ENCODE results near the gene LIPG.
"Not testable (repeated sequence)": the region's sequence is repeated elsewhere in the genome, so short reads cannot be mapped to it uniquely, and the experiment has no call there.

LIPG gene

DNA sequence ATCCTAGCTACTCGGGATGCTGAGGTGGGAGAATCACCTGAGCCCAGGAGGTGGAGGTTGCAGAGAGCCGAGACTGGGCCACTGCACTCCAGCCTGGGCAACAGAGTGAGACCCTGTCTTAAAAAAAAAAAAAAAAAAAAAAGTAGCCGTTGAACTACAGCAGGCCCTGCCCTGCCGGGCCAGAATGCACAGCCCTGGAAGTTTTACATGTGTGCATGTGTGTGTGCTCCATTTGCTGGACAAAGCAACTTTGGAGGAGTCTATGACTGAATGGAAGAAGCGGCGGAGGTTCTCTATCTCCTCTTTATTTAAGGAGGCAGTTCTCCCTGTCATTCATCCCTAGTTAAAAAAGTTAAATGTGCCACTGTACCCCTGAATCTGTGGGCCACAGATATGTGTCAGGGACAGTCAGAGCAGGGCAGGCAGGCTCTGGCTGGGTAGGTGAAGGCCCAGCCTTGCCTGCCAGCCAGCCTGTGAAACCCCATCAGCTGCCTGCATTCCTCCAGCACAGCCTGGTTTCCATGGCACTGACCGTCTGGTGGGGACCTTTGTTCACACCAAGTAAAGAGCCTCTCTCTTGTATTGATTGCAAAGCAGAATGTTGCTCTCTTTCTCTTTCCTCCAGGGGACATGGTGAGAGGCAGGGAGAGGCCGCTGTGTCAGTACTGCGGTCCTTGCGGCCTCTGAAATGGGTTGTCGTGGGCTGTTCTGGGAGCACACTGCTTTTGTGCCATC is 10.9 kb downstream of the LIPG start:
- Histone ChIP-seq H3K36me3 (replicated peaks in 1 of 2; ENCODE audit: control insufficient read depth in 2 of 2, insufficient read depth in 2 of 2, low read length in 2 of 2) (peaks cover 29 to 77% of the 10 kb centered on the region in 2 donors), H4K8ac (ENCODE audit: low read depth, low read length) (no peak overlapping the region), H3K14ac (ENCODE audit: low read length) (no peak overlapping the region), H2BK12ac (ENCODE audit: low read length) (no peak overlapping the region), H3K27ac (replicated peaks; ENCODE audit: low read length) (peak overlapping the region; percentile 63), H2AFZ (ENCODE audit: low read length) (no peak overlapping the region), H3K4me2 (ENCODE audit: insufficient read depth, low read length, poor library complexity, severe bottlenecking) (no peak overlapping the region), H3K9ac (ENCODE audit: low read depth, low read length, poor library complexity) (peak overlapping the region; percentile 72), H3K4me1 (ENCODE audit: control insufficient read depth in 2 of 2, insufficient read depth in 1 of 2, low read depth in 1 of 2, low read length in 2 of 2) (peaks cover 10 to 12% of the 10 kb centered on the region in 2 donors), H3K23ac (ENCODE audit: low read depth, low read length, poor library complexity) (no peak overlapping the region), H3K18ac (ENCODE audit: low read length) (no peak overlapping the region), H4K91ac (ENCODE audit: low read depth, low read length, poor library complexity) (no peak overlapping the region), H3K27me3 (ENCODE audit: control insufficient read depth in 3 of 3, insufficient read depth in 3 of 3, low read depth in 1 of 3, low read length in 3 of 3) (no peaks in the 10 kb centered on the region), H2BK5ac (ENCODE audit: low read length) (no peak overlapping the region), H2BK120ac (ENCODE audit: low read depth, low read length) (no peak overlapping the region), H3K79me1 (ENCODE audit: low read depth, low read length) (no peaks in the 10 kb centered on the region), H3K4ac (ENCODE audit: low read length) (no peak overlapping the region), H3K9me3 (replicated peaks in 1 of 2; ENCODE audit: control insufficient read depth in 2 of 2, insufficient read depth in 1 of 2, low read depth in 1 of 2, low read length in 2 of 2) (peaks cover 1 to 5% of the 10 kb centered on the region in 2 donors), H2BK15ac (ENCODE audit: low read length) (no peak overlapping the region), H3K4me3 (ENCODE audit: low read length in 2 of 2) (no peak overlapping the region), H2AK5ac (ENCODE audit: low read depth, low read length) (no peak overlapping the region)
- no CpG with 5 or more reads among the region's 11 CpGs for WGBS, 2 donors (ENCODE audit: extremely low coverage in 2 of 2, insufficient read length in 2 of 2, insufficient replicate concordance in 1 of 2)
- DNase-seq (ENCODE audit: low spot score) = peak; percentile 58

GRCh38 chr18:49573835-49574234 is 12.0 kb downstream of the LIPG start:
- no peak overlapping the region for H2AFZ ChIP-seq (ENCODE audit: low read length)
- no peak overlapping the region for H2BK12ac ChIP-seq (ENCODE audit: low read length)
- H3K27me3 ChIP-seq (ENCODE audit: control insufficient read depth in 3 of 3, insufficient read depth in 3 of 3, low read depth in 1 of 3, low read length in 3 of 3) = no peaks in the 10 kb centered on the region
- H2BK5ac ChIP-seq (ENCODE audit: low read length) = no peak overlapping the region
- no peak overlapping the region for H3K14ac ChIP-seq (ENCODE audit: low read length)
- H3K18ac ChIP-seq (ENCODE audit: low read length) = peak overlapping the region; percentile 15
- no peak overlapping the region for H3K23ac ChIP-seq (ENCODE audit: low read depth, low read length, poor library complexity)
- no peak overlapping the region for H3K4me3 ChIP-seq (ENCODE audit: low read length in 2 of 2)
- no CpG with 5 or more reads among the region's 2 CpGs for WGBS, 2 donors (ENCODE audit: extremely low coverage in 2 of 2, insufficient read length in 2 of 2, insufficient replicate concordance in 1 of 2)
- H3K36me3 ChIP-seq (replicated peaks in 1 of 2; ENCODE audit: control insufficient read depth in 2 of 2, insufficient read depth in 2 of 2, low read length in 2 of 2) = peaks cover 26 to 66% of the 10 kb centered on the region in 2 donors
- H3K27ac ChIP-seq (replicated peaks; ENCODE audit: low read length) = no peak overlapping the region
- no peak for DNase-seq (ENCODE audit: low spot score)
- H4K91ac ChIP-seq (ENCODE audit: low read depth, low read length, poor library complexity) = no peak overlapping the region
- H3K4me1 ChIP-seq (ENCODE audit: control insufficient read depth in 2 of 2, insufficient read depth in 1 of 2, low read depth in 1 of 2, low read length in 2 of 2) = peaks cover 10 to 12% of the 10 kb centered on the region in 2 donors
- H3K4ac ChIP-seq (ENCODE audit: low read length) = no peak overlapping the region
- H2AK5ac ChIP-seq (ENCODE audit: low read depth, low read length) = no peak overlapping the region
- H3K9ac ChIP-seq (ENCODE audit: low read depth, low read length, poor library complexity) = no peak overlapping the region
- no peak overlapping the region for H2BK120ac ChIP-seq (ENCODE audit: low read depth, low read length)
- H3K4me2 ChIP-seq (ENCODE audit: insufficient read depth, low read length, poor library complexity, severe bottlenecking) = no peak overlapping the region
- H3K79me1 ChIP-seq (ENCODE audit: low read depth, low read length) = no peaks in the 10 kb centered on the region
- no peak overlapping the region for H4K8ac ChIP-seq (ENCODE audit: low read depth, low read length)
- H3K9me3 ChIP-seq (replicated peaks in 1 of 2; ENCODE audit: control insufficient read depth in 2 of 2, insufficient read depth in 1 of 2, low read depth in 1 of 2, low read length in 2 of 2) = peaks cover 1 to 5% of the 10 kb centered on the region in 2 donors
- no peak overlapping the region for H2BK15ac ChIP-seq (ENCODE audit: low read length)

DNA sequence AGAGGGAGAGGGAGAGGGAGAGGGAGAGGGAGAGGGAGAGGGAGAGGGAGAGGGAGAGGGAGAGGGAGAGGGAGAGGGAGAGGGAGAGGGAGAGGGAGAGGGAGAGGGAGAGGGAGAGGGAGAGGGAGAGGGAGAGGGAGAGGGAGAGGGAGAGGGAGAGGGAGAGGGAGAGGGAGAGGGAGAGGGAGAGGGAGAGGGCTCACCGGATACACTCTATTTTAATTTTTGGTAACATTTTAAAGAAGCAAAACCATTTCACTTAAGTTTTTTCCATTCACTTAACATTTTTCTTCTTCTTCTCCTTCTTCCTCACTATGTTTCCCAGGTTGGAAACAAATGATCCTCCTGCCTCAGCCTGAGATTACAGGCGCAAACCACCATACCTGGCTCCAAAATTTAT is 17.2 kb downstream of the LIPG start:
- not testable (repeated sequence) for H3K14ac ChIP-seq (ENCODE audit: low read length); H3K27ac ChIP-seq (replicated peaks; ENCODE audit: low read length); H2BK15ac ChIP-seq (ENCODE audit: low read length); H2AFZ ChIP-seq (ENCODE audit: low read length); H3K27me3 ChIP-seq (ENCODE audit: control insufficient read depth in 3 of 3, insufficient read depth in 3 of 3, low read depth in 1 of 3, low read length in 3 of 3); H4K8ac ChIP-seq (ENCODE audit: low read depth, low read length); H3K18ac ChIP-seq (ENCODE audit: low read length); H2BK5ac ChIP-seq (ENCODE audit: low read length); H3K4me2 ChIP-seq (ENCODE audit: insufficient read depth, low read length, poor library complexity, severe bottlenecking); H3K9me3 ChIP-seq (replicated peaks in 1 of 2; ENCODE audit: control insufficient read depth in 2 of 2, insufficient read depth in 1 of 2, low read depth in 1 of 2, low read length in 2 of 2); H2BK120ac ChIP-seq (ENCODE audit: low read depth, low read length); H3K79me1 ChIP-seq (ENCODE audit: low read depth, low read length); H3K4me3 ChIP-seq (ENCODE audit: low read length in 2 of 2); H4K91ac ChIP-seq (ENCODE audit: low read depth, low read length, poor library complexity); H3K4me1 ChIP-seq (ENCODE audit: control insufficient read depth in 2 of 2, insufficient read depth in 1 of 2, low read depth in 1 of 2, low read length in 2 of 2); H2AK5ac ChIP-seq (ENCODE audit: low read depth, low read length); DNase-seq (ENCODE audit: low spot score); H3K23ac ChIP-seq (ENCODE audit: low read depth, low read length, poor library complexity); H3K4ac ChIP-seq (ENCODE audit: low read length); H2BK12ac ChIP-seq (ENCODE audit: low read length); H3K9ac ChIP-seq (ENCODE audit: low read depth, low read length, poor library complexity)
- H3K36me3 ChIP-seq (replicated peaks in 1 of 2; ENCODE audit: control insufficient read depth in 2 of 2, insufficient read depth in 2 of 2, low read length in 2 of 2) = peaks cover 35 to 77% of the 10 kb centered on the region in 2 donors
- no CpG with 5 or more reads among the region's 2 CpGs for WGBS, 2 donors (ENCODE audit: extremely low coverage in 2 of 2, insufficient read length in 2 of 2, insufficient replicate concordance in 1 of 2)

- H3K18ac ChIP-seq (ENCODE audit: low read length); H2BK12ac ChIP-seq (ENCODE audit: low read length); H4K91ac ChIP-seq (ENCODE audit: low read depth, low read length, poor library complexity); H2AFZ ChIP-seq (ENCODE audit: low read length); H2BK120ac ChIP-seq (ENCODE audit: low read depth, low read length); H3K23ac ChIP-seq (ENCODE audit: low read depth, low read length, poor library complexity); H3K27ac ChIP-seq (replicated peaks; ENCODE audit: low read length); H3K4ac ChIP-seq (ENCODE audit: low read length); H2AK5ac ChIP-seq (ENCODE audit: low read depth, low read length); H3K9ac ChIP-seq (ENCODE audit: low read depth, low read length, poor library complexity); H3K9me3 ChIP-seq (replicated peaks in 1 of 2; ENCODE audit: control insufficient read depth in 2 of 2, insufficient read depth in 1 of 2, low read depth in 1 of 2, low read length in 2 of 2); H2BK15ac ChIP-seq (ENCODE audit: low read length); H2BK5ac ChIP-seq (ENCODE audit: low read length); H3K79me1 ChIP-seq (ENCODE audit: low read depth, low read length); H4K8ac ChIP-seq (ENCODE audit: low read depth, low read length); DNase-seq (ENCODE audit: low spot score); H3K14ac ChIP-seq (ENCODE audit: low read length); H3K27me3 ChIP-seq (ENCODE audit: control insufficient read depth in 3 of 3, insufficient read depth in 3 of 3, low read depth in 1 of 3, low read length in 3 of 3); H3K4me3 ChIP-seq (ENCODE audit: low read length in 2 of 2); H3K4me2 ChIP-seq (ENCODE audit: insufficient read depth, low read length, poor library complexity, severe bottlenecking); H3K4me1 ChIP-seq (ENCODE audit: control insufficient read depth in 2 of 2, insufficient read depth in 1 of 2, low read depth in 1 of 2, low read length in 2 of 2): not testable (repeated sequence)
- WGBS, 2 donors (ENCODE audit: extremely low coverage in 2 of 2, insufficient read length in 2 of 2, insufficient replicate concordance in 1 of 2) = no CpG with 5 or more reads among the region's 2 CpGs
- peaks cover 35 to 77% of the 10 kb centered on the region in 2 donors for H3K36me3 ChIP-seq (replicated peaks in 1 of 2; ENCODE audit: control insufficient read depth in 2 of 2, insufficient read depth in 2 of 2, low read length in 2 of 2)
Measured at GRCh38 chr18:49579583-49579982, 17.7 kb downstream of the LIPG start.

Data from neuronal stem cell (in vitro differentiated cells).